Neural progenitor cell (in vitro differentiated cells): ENCODE results near the gene PRICKLE1. TPM values are rescaled to one million over a fixed set of nuclear protein-coding genes. Genes with fewer than 3 reads are reported as not detected.

ENCODE experiments used
- DNase-seq: peaks from one replicate; pipeline ENCODE4 v3.0.0-alpha.2; 2016; ENCODE audit warnings: low spot score
- H2AFZ ChIP-seq: fragments of 200-600 bp; sonication (generic); replicated peaks from 2 replicates; pipeline ENCODE4 v1.6.1; 2016; ENCODE audit warnings: antibody characterized with exemption
- H3F3A ChIP-seq: fragments of 200-600 bp; sonication (generic); 2 replicates; pipeline ENCODE4 v1.6.1; 2016; ENCODE audit warnings: antibody characterized with exemption, low read depth
- H3K27ac ChIP-seq: fragments of 200-600 bp; sonication (generic); 2 replicates; pipeline ENCODE4 v1.5.1; 2016; ENCODE audit warnings: mild to moderate bottlenecking
- H3K27me3 ChIP-seq: fragments of 200-600 bp; sonication (generic); 2 replicates; pipeline ENCODE4 v1.6.1; 2016; ENCODE audit warnings: mild to moderate bottlenecking, moderate library complexity
- H3K36me3 ChIP-seq: fragments of 200-600 bp; sonication (generic); 2 replicates; pipeline ENCODE4 v1.5.1; 2016
- H3K4me1 ChIP-seq: fragments of 200-600 bp; sonication (generic); 2 replicates; pipeline ENCODE4 v1.6.1; 2016; ENCODE audit warnings: mixed run types
- H3K4me2 ChIP-seq: fragments of 200-600 bp; sonication (generic); 2 replicates; pipeline ENCODE4 v1.6.1; 2016
- H3K4me3 ChIP-seq: fragments of 200-600 bp; sonication (generic); 2 replicates; pipeline ENCODE4 v1.5.1; 2016
- H3K79me2 ChIP-seq: fragments of 200-600 bp; sonication (generic); 2 replicates; pipeline ENCODE4 v1.6.1; 2016; ENCODE audit warnings: low read depth
- H3K9ac ChIP-seq: fragments of 200-600 bp; sonication (generic); 2 replicates; pipeline ENCODE4 v1.6.1; 2016
- H3K9me3 ChIP-seq: fragments of 200-600 bp; sonication (generic); 2 replicates; pipeline ENCODE4 v1.5.1; 2016; ENCODE audit warnings: low read depth
- H4K20me1 ChIP-seq: fragments of 200-600 bp; sonication (generic); 2 replicates; pipeline ENCODE4 v1.6.1; 2016; ENCODE audit warnings: low read depth
- H3K27ac Mint-ChIP-seq: 3 replicates; pipeline ENCODE4 v1.8.0; 2021; ENCODE audit warnings: mixed read lengths
- H3K27me3 Mint-ChIP-seq: 2 replicates; pipeline ENCODE4 v1.8.0; 2022; ENCODE audit warnings: low read depth, mild to moderate bottlenecking, inconsistent platforms, moderate library complexity, mixed read lengths; ENCODE audit not compliant: insufficient read depth
- H3K36me3 Mint-ChIP-seq: 3 replicates; pipeline ENCODE4 v1.8.0; 2021; ENCODE audit warnings: mixed read lengths
- H3K4me1 Mint-ChIP-seq: 3 replicates; pipeline ENCODE4 v1.8.0; 2021; ENCODE audit warnings: mixed read lengths
- H3K4me3 Mint-ChIP-seq: 3 replicates; pipeline ENCODE4 v1.8.0; 2021; ENCODE audit warnings: mild to moderate bottlenecking, moderate library complexity, mixed read lengths
- H3K9me3 Mint-ChIP-seq: 3 replicates; pipeline ENCODE4 v1.8.0; 2020; ENCODE audit warnings: mixed read lengths
- EZH2 ChIP-seq: fragments of 200-600 bp; sonication (generic); IDR thresholded peaks from 2 replicates; pipeline ENCODE4 v1.6.1; 2017; ENCODE audit warnings: antibody characterized with exemption, mild to moderate bottlenecking, moderate library complexity
- EZH2phosphoT487 ChIP-seq: fragments of 200-600 bp; sonication (generic); IDR thresholded peaks from 2 replicates; pipeline ENCODE4 v1.6.1; 2017; ENCODE audit warnings: antibody characterized with exemption
- total RNA-seq: library from RNA; depleted of rRNA; stranded (reverse); fragments of >200 nt; gene quantifications from 2 replicates; pipeline ENCODE4 v1.2.3, GENCODE V29; 2015; ENCODE audit warnings: low replicate concordance
- TF ChIP-seq, protein P1 (sequence below): fragments of 200-600 bp; sonication (generic); IDR thresholded peaks from 2 replicates; pipeline ENCODE4 v1.5.1; 2017; ENCODE audit warnings: antibody characterized with exemption, mild to moderate bottlenecking

PRICKLE1 gene
- total RNA-seq, 1 donor from 2014 or later: 4.0 TPM

- Histone ChIP-seq H3K27me3 (no peaks in the 10 kb centered on the region), H3K4me2 (no peak overlapping the region), H3K9ac (no peak overlapping the region), H3F3A (no peaks in the 10 kb centered on the region), H3K4me1 (peaks cover 7% of the 10 kb centered on the region), H3K36me3 (no peaks in the 10 kb centered on the region), H3K27ac (no peak overlapping the region), H2AFZ (no peak overlapping the region), H3K9me3 (no peaks in the 10 kb centered on the region), H3K4me3 (no peak overlapping the region), H3K79me2 (no peaks in the 10 kb centered on the region), H4K20me1 (no peaks in the 10 kb centered on the region)
- TF ChIP-seq, protein P1, sequence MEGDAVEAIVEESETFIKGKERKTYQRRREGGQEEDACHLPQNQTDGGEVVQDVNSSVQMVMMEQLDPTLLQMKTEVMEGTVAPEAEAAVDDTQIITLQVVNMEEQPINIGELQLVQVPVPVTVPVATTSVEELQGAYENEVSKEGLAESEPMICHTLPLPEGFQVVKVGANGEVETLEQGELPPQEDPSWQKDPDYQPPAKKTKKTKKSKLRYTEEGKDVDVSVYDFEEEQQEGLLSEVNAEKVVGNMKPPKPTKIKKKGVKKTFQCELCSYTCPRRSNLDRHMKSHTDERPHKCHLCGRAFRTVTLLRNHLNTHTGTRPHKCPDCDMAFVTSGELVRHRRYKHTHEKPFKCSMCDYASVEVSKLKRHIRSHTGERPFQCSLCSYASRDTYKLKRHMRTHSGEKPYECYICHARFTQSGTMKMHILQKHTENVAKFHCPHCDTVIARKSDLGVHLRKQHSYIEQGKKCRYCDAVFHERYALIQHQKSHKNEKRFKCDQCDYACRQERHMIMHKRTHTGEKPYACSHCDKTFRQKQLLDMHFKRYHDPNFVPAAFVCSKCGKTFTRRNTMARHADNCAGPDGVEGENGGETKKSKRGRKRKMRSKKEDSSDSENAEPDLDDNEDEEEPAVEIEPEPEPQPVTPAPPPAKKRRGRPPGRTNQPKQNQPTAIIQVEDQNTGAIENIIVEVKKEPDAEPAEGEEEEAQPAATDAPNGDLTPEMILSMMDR: no peak
- no peak for TF ChIP-seq EZH2phosphoT487
- no peak for TF ChIP-seq EZH2
- Mint-ChIP-seq H3K27ac (no peak overlapping the region), H3K27me3 (no peaks in the 10 kb centered on the region), H3K9me3 (peaks cover 6% of the 10 kb centered on the region), H3K36me3 (peaks cover 36% of the 10 kb centered on the region), H3K4me1 (no peaks in the 10 kb centered on the region), H3K4me3 (no peak overlapping the region)
- DNase-seq: no peak
Measured at GRCh38 chr12:42440608-42441007, 148.9 kb downstream of the PRICKLE1 start.

- Mint-ChIP-seq H3K27me3 (no peaks in the 10 kb centered on the region), H3K9me3 (no peaks in the 10 kb centered on the region), H3K27ac (no peak overlapping the region), H3K4me3 (no peak overlapping the region), H3K36me3 (peaks cover 11% of the 10 kb centered on the region), H3K4me1 (no peaks in the 10 kb centered on the region)
- H3K9ac ChIP-seq: no peak overlapping the region
- H3K27me3 ChIP-seq: no peaks in the 10 kb centered on the region
- no peaks in the 10 kb centered on the region for H3K36me3 ChIP-seq
- no peaks in the 10 kb centered on the region for H3K9me3 ChIP-seq
- no peaks in the 10 kb centered on the region for H3K79me2 ChIP-seq
- H3F3A ChIP-seq: no peaks in the 10 kb centered on the region
- H2AFZ ChIP-seq: no peak overlapping the region
- no peak overlapping the region for H3K4me2 ChIP-seq
- TF ChIP-seq EZH2: no peak
- TF ChIP-seq EZH2phosphoT487: no peak
- TF ChIP-seq, protein P1: no peak
- no peak for DNase-seq
- no peak overlapping the region for H3K4me3 ChIP-seq
- no peaks in the 10 kb centered on the region for H4K20me1 ChIP-seq
- peaks cover under 1% of the 10 kb centered on the region for H3K4me1 ChIP-seq
- no peak overlapping the region for H3K27ac ChIP-seq
Measured at GRCh38 chr12:42432517-42433140, 156.9 kb downstream of the PRICKLE1 start.

DNA sequence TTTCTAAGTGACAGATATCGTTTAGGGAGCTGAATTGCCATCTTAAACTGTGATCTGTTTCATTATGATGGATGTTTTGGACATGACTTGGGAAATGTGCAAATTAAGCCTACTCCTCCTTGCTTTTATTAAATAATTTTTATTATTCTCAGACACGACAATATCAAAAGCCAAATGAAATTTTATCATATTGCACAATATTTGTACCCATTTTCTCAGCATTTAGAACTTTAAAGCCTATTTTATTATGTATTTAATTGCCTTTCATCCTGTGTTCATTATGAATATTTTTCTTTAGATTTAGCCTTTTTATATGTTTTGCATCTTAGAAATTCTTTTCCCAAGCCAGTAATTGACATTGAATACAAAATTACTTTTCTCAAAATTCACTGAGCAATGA is 160.7 kb downstream of the PRICKLE1 start:
- no peak for DNase-seq
- Histone ChIP-seq H2AFZ (no peak overlapping the region), H3K27me3 (no peaks in the 10 kb centered on the region), H3K4me3 (no peak overlapping the region), H3K4me1 (peaks cover 14% of the 10 kb centered on the region), H3K27ac (no peak overlapping the region), H4K20me1 (no peaks in the 10 kb centered on the region), H3F3A (no peaks in the 10 kb centered on the region), H3K9ac (no peak overlapping the region), H3K79me2 (no peaks in the 10 kb centered on the region), H3K9me3 (no peaks in the 10 kb centered on the region), H3K36me3 (no peaks in the 10 kb centered on the region), H3K4me2 (no peak overlapping the region)
- Mint-ChIP-seq H3K4me3 (no peak overlapping the region), H3K27ac (no peak overlapping the region), H3K4me1 (no peaks in the 10 kb centered on the region), H3K27me3 (no peaks in the 10 kb centered on the region), H3K36me3 (peaks cover 19% of the 10 kb centered on the region), H3K9me3 (no peaks in the 10 kb centered on the region)
- TF ChIP-seq EZH2 (no peak), EZH2phosphoT487 (no peak)
- TF ChIP-seq, protein P1: no peak
